ENCODE results near the gene KHK.
A peak's percentile ranks its signal among the peaks of the same experiment; 100 is the strongest.
"Not testable (repeated sequence)": the region's sequence is repeated elsewhere in the genome, so short reads cannot be mapped to it uniquely, and the experiment has no call there.

KHK gene

DNA sequence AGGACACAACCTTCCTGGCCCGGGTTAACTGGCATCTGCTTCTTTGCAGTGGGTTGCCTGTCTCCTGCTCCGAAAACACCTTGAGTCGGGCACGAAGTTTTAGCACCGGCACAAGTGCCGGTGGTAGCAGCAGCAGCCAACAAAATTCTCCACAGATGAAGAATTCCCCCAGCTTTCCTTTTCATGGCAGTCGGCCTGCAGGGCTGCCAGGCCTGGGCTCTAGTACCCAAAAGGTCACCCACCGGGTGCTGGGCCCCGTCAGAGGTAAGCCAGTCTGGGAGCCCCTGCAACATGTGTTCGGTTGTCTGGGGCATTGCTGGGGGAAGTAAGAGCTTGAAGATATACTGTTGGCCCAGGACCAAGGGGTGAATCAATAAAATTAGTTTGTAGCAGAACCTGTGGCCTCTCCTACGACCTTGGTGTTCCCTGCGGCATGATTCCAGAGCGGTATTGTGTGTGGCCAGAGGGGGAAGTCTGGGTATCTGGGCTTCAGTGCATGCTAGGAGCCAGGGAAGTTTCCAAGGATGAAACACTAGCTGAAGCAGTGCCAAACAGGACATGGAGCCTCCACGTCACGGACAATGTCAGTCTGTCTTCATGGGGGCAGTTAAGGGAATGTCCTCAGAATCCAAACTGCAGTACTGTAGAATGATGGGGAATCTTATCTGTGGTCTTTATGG is 27.3 kb upstream of the KHK start:
- DNase-seq (ENCODE audit: low read depth) = no peak

- no peak for DNase-seq (ENCODE audit: low read depth)
These were observed 26.2 kb upstream of the KHK start for GRCh38 chr2:27060323-27060722.

- no peak for DNase-seq (ENCODE audit: low read depth)
These were observed 21.4 kb upstream of the KHK start for GRCh38 chr2:27065128-27065527.

- no peak for DNase-seq (ENCODE audit: low read depth)
These were observed 19.2 kb upstream of the KHK start for GRCh38 chr2:27067385-27067784.

DNA sequence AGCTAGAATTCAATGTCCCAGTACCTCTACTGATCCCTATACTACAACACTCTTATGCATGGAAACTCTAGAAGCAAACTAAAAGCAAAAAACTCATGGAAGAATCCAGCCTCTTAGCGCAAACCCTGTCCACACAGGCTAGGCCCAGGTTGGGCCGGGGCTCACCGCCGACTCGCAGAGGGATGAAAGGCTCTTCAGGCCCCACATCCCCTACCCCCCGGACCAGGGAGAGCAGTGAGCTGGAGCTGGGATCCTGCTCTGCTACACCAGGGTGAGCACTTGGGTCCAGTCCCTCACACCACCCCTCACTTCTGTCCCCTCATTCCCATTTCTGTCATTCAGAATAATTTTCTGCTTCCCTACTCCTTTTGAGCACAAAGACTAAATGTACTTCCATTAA is 17.1 kb upstream of the KHK start:
- no peak for DNase-seq (ENCODE audit: low read depth)

- no peak for DNase-seq (ENCODE audit: low read depth)
These were observed 16.5 kb upstream of the KHK start for GRCh38 chr2:27069961-27070618.

- DNase-seq (ENCODE audit: low read depth) = no peak
These were observed 15.8 kb upstream of the KHK start for GRCh38 chr2:27070653-27071276.

GRCh38 chr2:27071277-27071989 is 15.1 kb upstream of the KHK start, which contains the start of gene OST4:
TSS of gene OST4 (minus strand) at chr2:27071654.
- peak; percentile 79 for DNase-seq (ENCODE audit: low read depth)

DNA sequence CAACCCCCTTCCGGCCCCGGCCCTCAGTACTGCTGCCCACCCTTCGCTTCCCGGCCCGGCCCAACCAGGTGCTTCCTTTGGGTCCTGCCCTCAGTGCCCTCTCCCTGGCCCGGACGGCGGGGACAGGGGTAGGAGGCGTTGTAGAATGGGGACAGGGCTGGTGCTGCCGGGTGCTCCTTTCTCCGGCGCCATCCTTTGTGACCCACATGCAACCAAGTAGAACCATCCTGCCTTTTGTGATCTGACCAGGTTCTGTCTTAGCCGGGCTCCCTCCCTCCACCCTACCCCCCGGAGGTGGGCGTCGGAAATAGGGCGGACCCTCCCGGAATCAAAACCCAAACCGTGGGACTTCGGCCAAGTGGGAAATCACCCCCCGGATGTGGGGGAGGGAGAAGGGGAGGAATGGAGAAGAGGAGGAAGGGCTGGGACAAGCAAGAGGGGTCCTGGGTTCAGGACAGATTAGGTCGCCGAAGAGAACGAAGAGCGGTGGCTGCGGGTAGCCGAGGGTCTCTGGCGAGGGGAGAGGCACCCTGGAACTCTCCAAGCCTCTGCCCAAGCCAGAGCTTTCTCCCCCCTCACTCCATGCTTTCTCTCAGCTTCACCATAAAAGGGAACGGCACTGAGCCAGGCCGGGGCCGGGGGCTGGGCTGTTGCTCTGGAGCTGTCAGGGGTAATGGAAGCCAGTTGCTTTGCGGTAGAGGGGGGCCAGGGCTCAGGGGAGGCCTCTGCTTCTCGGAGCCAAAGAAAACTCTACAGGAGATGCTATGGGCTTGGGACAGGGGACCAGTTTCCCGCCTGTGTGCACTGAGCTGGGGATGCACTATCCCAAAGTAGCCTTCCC is 14.4 kb upstream of the KHK start:
- no peak for DNase-seq (ENCODE audit: low read depth)

DNA sequence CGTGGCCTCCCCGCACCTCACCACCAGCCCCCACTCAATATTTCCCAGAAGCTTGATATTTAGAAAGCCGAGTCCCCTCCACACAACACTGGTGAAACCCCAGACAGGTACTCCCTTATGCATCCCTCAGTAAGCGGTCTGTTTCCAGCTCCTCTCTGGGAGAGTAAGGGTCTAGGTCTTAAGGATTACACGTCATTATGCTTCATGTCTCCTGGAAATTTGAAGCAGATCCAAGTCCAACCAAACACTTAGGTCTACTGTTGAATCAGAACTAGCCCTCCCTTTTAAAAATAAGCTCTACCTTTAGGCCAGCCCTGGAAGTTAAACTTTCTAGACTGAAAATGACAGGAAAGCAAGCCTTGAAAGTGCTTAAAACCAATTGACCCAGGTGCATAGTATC is 13.7 kb upstream of the KHK start:
- no peak for DNase-seq (ENCODE audit: low read depth)

- DNase-seq (ENCODE audit: low read depth) = no peak
These were observed 12.8 kb upstream of the KHK start for GRCh38 chr2:27073782-27074181.

- DNase-seq (ENCODE audit: low read depth) = no peak
These were observed 11.6 kb upstream of the KHK start for GRCh38 chr2:27074738-27075565.

GRCh38 chr2:27075566-27075871 is 11.1 kb upstream of the KHK start:
- not testable (repeated sequence) for DNase-seq (ENCODE audit: low read depth)

- DNase-seq (ENCODE audit: low read depth) = no peak
These were observed 10.2 kb upstream of the KHK start for GRCh38 chr2:27076323-27076722.

GRCh38 chr2:27077231-27077630 is 9.3 kb upstream of the KHK start:
- DNase-seq (ENCODE audit: low read depth) = no peak

- no peak for DNase-seq (ENCODE audit: low read depth)
These were observed 8.0 kb upstream of the KHK start, which contains the start of gene EMILIN1 for GRCh38 chr2:27078267-27079194. TSS of gene EMILIN1 (plus strand) at chr2:27078615. CDS start at chr2:27079066, 451 bp downstream.

DNA sequence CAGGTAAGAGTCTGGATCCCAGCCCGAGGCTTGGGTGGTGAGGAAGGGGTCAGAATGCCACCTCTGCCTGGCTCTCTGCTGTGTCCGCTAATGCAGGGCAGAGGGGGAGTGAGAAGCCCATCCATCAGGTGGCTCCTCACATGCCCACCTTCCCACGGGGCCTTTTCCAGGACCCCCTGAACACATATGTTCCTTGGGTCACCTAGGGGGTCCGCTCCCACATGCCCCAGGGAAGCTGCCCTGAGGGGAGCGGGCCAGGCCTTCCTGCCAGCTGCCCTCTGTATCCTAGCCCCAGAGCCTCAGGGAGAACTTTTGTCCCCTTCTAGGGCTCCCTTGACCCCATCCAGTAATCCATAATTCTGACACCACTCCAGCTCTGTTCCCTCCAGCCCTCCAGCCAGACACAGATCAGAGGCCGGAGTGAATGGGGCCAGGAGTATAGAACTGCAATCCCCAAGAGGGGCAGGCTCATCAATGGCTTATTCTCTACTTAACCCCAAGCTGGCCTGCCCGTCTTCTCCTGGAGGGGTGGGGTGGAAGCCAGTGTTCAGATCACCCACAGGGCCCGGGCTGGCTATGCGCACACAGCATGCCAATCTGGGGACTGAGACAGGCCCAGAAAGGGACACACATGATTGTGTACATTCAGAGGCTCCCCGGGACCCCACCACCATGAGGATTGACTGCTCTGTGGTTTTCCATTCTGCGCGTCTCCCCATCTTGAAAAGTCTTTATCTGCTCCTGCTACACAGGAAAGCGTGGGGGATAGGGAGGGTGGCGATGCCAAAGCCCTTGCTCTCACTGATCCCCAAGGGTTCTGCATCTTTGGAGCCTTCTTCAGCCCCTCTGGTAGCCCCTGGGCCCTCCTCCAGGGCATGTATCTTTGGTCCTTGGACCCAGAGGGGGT is 7.1 kb upstream of the KHK start:
- no peak for DNase-seq (ENCODE audit: low read depth)

DNA sequence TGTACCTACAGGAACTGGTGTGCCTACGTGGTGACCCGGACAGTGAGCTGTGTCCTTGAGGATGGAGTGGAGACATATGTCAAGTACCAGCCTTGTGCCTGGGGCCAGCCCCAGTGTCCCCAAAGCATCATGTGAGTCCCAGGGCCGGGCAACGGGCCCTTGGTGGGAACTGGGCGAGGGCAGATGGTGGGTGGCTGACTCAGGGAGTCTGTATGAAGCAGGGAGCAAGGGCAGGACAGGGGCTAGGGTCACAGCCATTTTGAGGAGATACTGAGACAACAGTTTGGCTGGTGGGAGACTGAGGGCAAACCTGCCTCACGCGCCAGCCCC is 6.5 kb upstream of the KHK start:
- no peak for DNase-seq (ENCODE audit: low read depth)

- no peak for DNase-seq (ENCODE audit: low read depth)
These were observed 6.0 kb upstream of the KHK start for GRCh38 chr2:27080603-27080936.

Measured in T follicular helper cell (primary cell).